ENCODE measurements around the gene CDPF1. TPM values are rescaled to one million over a fixed set of nuclear protein-coding genes. Genes with fewer than 3 reads are reported as not detected.
A peak's percentile ranks its signal among the peaks of the same experiment; 100 is the strongest.

The CDPF1 gene
- polyA plus RNA-seq, 6 donors from 2014 or later = 13.2 to 28.7 (median 21.6) TPM

GRCh38 chr22:46240907-46241306, 9.2 kb downstream of the CDPF1 start:
- ATAC-seq (ENCODE audit: low read depth in 2 of 2) (no peak), DNase-seq (no peak)
- Mint-ChIP-seq H3K27ac (no peak overlapping the region), H3K4me3 (no peak overlapping the region), H3K9me3 (no peaks in the 10 kb centered on the region), H3K36me3 (peaks cover 6 to 8% of the 10 kb centered on the region in 2 donors), H3K4me1 (peaks cover 11 to 29% (median 17%) of the 10 kb centered on the region in 3 donors), H3K27me3 (no peaks in the 10 kb centered on the region)

- H3K27me3 Mint-ChIP-seq = no peaks in the 10 kb centered on the region
- no peaks in the 10 kb centered on the region for H3K9me3 Mint-ChIP-seq
- ATAC-seq (ENCODE audit: low read depth in 2 of 2) (no peak), DNase-seq (no peak)
- peak overlapping the region in 3 of 8 donors; percentile 21 to 71 (median 61) for H3K4me3 Mint-ChIP-seq
- peak overlapping the region in 1 of 6 donors; percentile 37 for H3K27ac Mint-ChIP-seq
- peaks cover 11 to 29% (median 17%) of the 10 kb centered on the region in 3 donors for H3K4me1 Mint-ChIP-seq
- H3K36me3 Mint-ChIP-seq = peaks cover 6 to 9% of the 10 kb centered on the region in 2 donors
Measured at GRCh38 chr22:46240506-46240905, 9.6 kb downstream of the CDPF1 start.

- Mint-ChIP-seq H3K4me3 (peak overlapping the region in 6 of 8 donors; percentile 4 to 71 (median 54)), H3K9me3 (no peaks in the 10 kb centered on the region), H3K4me1 (peaks cover 11 to 29% (median 17%) of the 10 kb centered on the region in 3 donors), H3K27me3 (no peaks in the 10 kb centered on the region), H3K27ac (peak overlapping the region in 2 of 6 donors; percentile 37 to 56), H3K36me3 (peaks cover 6 to 14% of the 10 kb centered on the region in 2 donors)
- ATAC-seq (ENCODE audit: low read depth in 2 of 2) (no peak), DNase-seq (no peak)
Measured at GRCh38 chr22:46240073-46240472, 10.0 kb downstream of the CDPF1 start.

GRCh38 chr22:46239261-46240048, 10.6 kb downstream of the CDPF1 start:
- no peaks in the 10 kb centered on the region for H3K9me3 Mint-ChIP-seq
- DNase-seq (peak; percentile 34), ATAC-seq (ENCODE audit: low read depth in 2 of 2) (peak; percentile 78 to 81)
- H3K27ac Mint-ChIP-seq = peak overlapping the region in 3 of 6 donors; percentile 10 to 40 (median 24)
- H3K4me3 Mint-ChIP-seq = peak overlapping the region in 7 of 8 donors; percentile 4 to 71 (median 66)
- no peaks in the 10 kb centered on the region for H3K27me3 Mint-ChIP-seq
- peaks cover 11 to 30% (median 17%) of the 10 kb centered on the region in 3 donors for H3K4me1 Mint-ChIP-seq
- H3K36me3 Mint-ChIP-seq = peaks cover 6 to 15% of the 10 kb centered on the region in 2 donors

- Mint-ChIP-seq H3K4me3 (no peak overlapping the region), H3K4me1 (peaks cover 6 to 32% (median 12%) of the 10 kb centered on the region in 3 donors), H3K27ac (peak overlapping the region in 1 of 6 donors; percentile 26), H3K9me3 (no peaks in the 10 kb centered on the region), H3K36me3 (peaks cover 0 to 15% of the 10 kb centered on the region in 2 donors), H3K27me3 (no peaks in the 10 kb centered on the region)
- ATAC-seq (ENCODE audit: low read depth in 2 of 2) (no peak), DNase-seq (no peak)
Measured at GRCh38 chr22:46238541-46238940, 11.6 kb downstream of the CDPF1 start.

- DNase-seq (no peak), ATAC-seq (ENCODE audit: low read depth in 2 of 2) (no peak)
- no peaks in the 10 kb centered on the region for H3K27me3 Mint-ChIP-seq
- H3K4me3 Mint-ChIP-seq = peak overlapping the region in 1 of 8 donors; percentile 23
- no peaks in the 10 kb centered on the region for H3K9me3 Mint-ChIP-seq
- peaks cover 6 to 32% (median 12%) of the 10 kb centered on the region in 3 donors for H3K4me1 Mint-ChIP-seq
- peaks cover 0 to 15% of the 10 kb centered on the region in 2 donors for H3K36me3 Mint-ChIP-seq
- H3K27ac Mint-ChIP-seq = peak overlapping the region in 1 of 6 donors; percentile 72
Measured at GRCh38 chr22:46237453-46238124, 12.5 kb downstream of the CDPF1 start.

GRCh38 chr22:46234969-46235368, 15.1 kb downstream of the CDPF1 start:
- Mint-ChIP-seq H3K9me3 (no peaks in the 10 kb centered on the region), H3K27me3 (no peaks in the 10 kb centered on the region), H3K4me3 (no peak overlapping the region), H3K36me3 (peaks cover 0 to 15% of the 10 kb centered on the region in 2 donors), H3K4me1 (peaks cover 6 to 17% (median 6%) of the 10 kb centered on the region in 3 donors), H3K27ac (no peak overlapping the region)
- ATAC-seq (ENCODE audit: low read depth in 2 of 2) (no peak), DNase-seq (no peak)

- H3K9me3 Mint-ChIP-seq = no peaks in the 10 kb centered on the region
Measured at GRCh38 chr22:46233231-46233630, 16.9 kb downstream of the CDPF1 start.

GRCh38 chr22:46230262-46230901, 19.7 kb downstream of the CDPF1 start:
- DNase-seq (no peak), ATAC-seq (ENCODE audit: low read depth in 2 of 2) (no peak)
- Mint-ChIP-seq H3K36me3 (peaks cover 4 to 8% of the 10 kb centered on the region in 2 donors), H3K4me1 (peaks cover 0 to 5% (median 3%) of the 10 kb centered on the region in 3 donors), H3K9me3 (no peaks in the 10 kb centered on the region), H3K27ac (peak overlapping the region in 1 of 6 donors; percentile 49), H3K4me3 (peak overlapping the region in 1 of 8 donors; percentile 40), H3K27me3 (no peaks in the 10 kb centered on the region)

More at GRCh38 chr22:46233231-46233630, 16.9 kb downstream of the CDPF1 start:
- Mint-ChIP-seq H3K27me3 (no peaks in the 10 kb centered on the region), H3K4me1 (peaks cover 0 to 5% (median 0%) of the 10 kb centered on the region in 3 donors), H3K27ac (no peak overlapping the region), H3K36me3 (peaks cover 0 to 15% of the 10 kb centered on the region in 2 donors), H3K4me3 (no peak overlapping the region)
- DNase-seq (no peak), ATAC-seq (ENCODE audit: low read depth in 2 of 2) (no peak)

GRCh38 chr22:46229701-46230100, 20.4 kb downstream of the CDPF1 start:
- no peaks in the 10 kb centered on the region for H3K27me3 Mint-ChIP-seq
- DNase-seq = no peak
- peaks cover 0 to 8% of the 10 kb centered on the region in 2 donors for H3K36me3 Mint-ChIP-seq
- H3K4me3 Mint-ChIP-seq = no peak overlapping the region
- no peak overlapping the region for H3K27ac Mint-ChIP-seq
- H3K9me3 Mint-ChIP-seq = no peaks in the 10 kb centered on the region
- ATAC-seq (ENCODE audit: low read depth in 2 of 2) = no peak
- peaks cover 0 to 5% (median 3%) of the 10 kb centered on the region in 3 donors for H3K4me1 Mint-ChIP-seq

GRCh38 chr22:46226577-46226976, 23.5 kb downstream of the CDPF1 start:
- Mint-ChIP-seq H3K27ac (peak overlapping the region in 1 of 6 donors; percentile 44), H3K4me1 (peaks cover 0 to 5% (median 0%) of the 10 kb centered on the region in 3 donors), H3K4me3 (no peak overlapping the region), H3K36me3 (peaks cover 0 to 8% of the 10 kb centered on the region in 2 donors), H3K9me3 (no peaks in the 10 kb centered on the region), H3K27me3 (no peaks in the 10 kb centered on the region)
- ATAC-seq (ENCODE audit: low read depth in 2 of 2) (no peak), DNase-seq (no peak)

- ATAC-seq (ENCODE audit: low read depth in 2 of 2) = no peak
- no peak overlapping the region for H3K27ac Mint-ChIP-seq
- DNase-seq = no peak
- H3K36me3 Mint-ChIP-seq = peaks cover 0 to 14% of the 10 kb centered on the region in 2 donors
- H3K4me1 Mint-ChIP-seq = peaks cover 0 to 5% (median 0%) of the 10 kb centered on the region in 3 donors
- H3K4me3 Mint-ChIP-seq = no peak overlapping the region
- no peaks in the 10 kb centered on the region for H3K27me3 Mint-ChIP-seq
- H3K9me3 Mint-ChIP-seq = no peaks in the 10 kb centered on the region
Measured at GRCh38 chr22:46225631-46226030, 24.5 kb downstream of the CDPF1 start.

- no peak for DNase-seq
- ATAC-seq (ENCODE audit: low read depth in 2 of 2) = no peak
- Mint-ChIP-seq H3K4me1 (peaks cover 0 to 5% (median 0%) of the 10 kb centered on the region in 3 donors), H3K4me3 (no peak overlapping the region), H3K27ac (peak overlapping the region in 1 of 6 donors; percentile 12), H3K36me3 (peaks cover 0 to 14% of the 10 kb centered on the region in 2 donors), H3K27me3 (no peaks in the 10 kb centered on the region), H3K9me3 (no peaks in the 10 kb centered on the region)
Measured at GRCh38 chr22:46224898-46225290, 25.2 kb downstream of the CDPF1 start.

Data from naive B cell (primary cell).